Epidermal melanocyte (primary cell): ENCODE measurements around the gene KDM4C.
"Not testable (repeated sequence)": the region's sequence is repeated elsewhere in the genome, so short reads cannot be mapped to it uniquely, and the experiment has no call there.

ENCODE experiments used
- DNase-seq: peaks from one replicate; pipeline ENCODE4 v3.0.0; 2011; ENCODE audit warnings: low spot score; ENCODE audit not compliant: insufficient read length

The KDM4C gene

GRCh38 chr9:6929441-6930215 is 171.9 kb downstream of the KDM4C start:
- no peak for DNase-seq

- no peak for DNase-seq
Observed at GRCh38 chr9:6930827-6931226, 173.1 kb downstream of the KDM4C start.

GRCh38 chr9:6931913-6932312 is 174.1 kb downstream of the KDM4C start:
- DNase-seq = no peak

DNA sequence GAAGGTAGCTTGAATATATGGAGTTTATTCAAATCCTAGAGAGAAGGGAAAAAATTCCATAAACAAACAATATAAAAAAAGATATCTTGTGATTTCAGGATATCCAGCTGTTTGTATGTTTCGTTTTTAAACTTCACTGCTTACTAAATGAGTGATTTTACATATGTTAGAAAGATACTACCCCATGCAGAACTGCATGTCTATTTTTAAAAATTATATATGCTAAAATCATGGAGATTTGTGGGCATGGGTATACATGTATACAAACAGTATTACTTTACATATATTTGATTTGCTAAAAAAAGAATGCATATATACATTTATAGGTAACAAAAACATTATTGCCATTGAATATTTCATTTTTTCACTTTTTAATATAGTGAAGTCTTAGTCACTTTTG is 178.3 kb downstream of the KDM4C start:
- DNase-seq = no peak

DNA sequence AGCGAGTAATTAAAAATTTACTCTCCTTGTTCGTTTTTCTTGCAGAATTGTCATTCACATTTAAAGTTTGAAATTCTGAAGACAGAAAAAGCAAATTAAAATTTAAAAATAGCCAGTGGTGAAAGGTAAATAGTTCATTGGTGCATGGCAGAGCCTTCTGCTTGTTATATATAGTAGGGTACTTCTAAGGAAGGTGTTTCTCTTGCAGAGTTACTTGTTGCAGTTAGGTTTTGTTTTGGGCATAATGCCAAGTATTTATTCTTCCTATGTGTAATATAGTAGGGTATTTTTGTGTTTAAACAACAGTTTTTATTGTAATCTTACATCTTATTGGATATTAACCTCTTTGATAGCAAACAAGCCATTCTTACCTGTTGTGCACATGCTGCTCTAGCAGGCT is 179.4 kb downstream of the KDM4C start:
- no peak for DNase-seq

GRCh38 chr9:6938447-6938846 is 180.7 kb downstream of the KDM4C start:
- peak; percentile 49 for DNase-seq

DNA sequence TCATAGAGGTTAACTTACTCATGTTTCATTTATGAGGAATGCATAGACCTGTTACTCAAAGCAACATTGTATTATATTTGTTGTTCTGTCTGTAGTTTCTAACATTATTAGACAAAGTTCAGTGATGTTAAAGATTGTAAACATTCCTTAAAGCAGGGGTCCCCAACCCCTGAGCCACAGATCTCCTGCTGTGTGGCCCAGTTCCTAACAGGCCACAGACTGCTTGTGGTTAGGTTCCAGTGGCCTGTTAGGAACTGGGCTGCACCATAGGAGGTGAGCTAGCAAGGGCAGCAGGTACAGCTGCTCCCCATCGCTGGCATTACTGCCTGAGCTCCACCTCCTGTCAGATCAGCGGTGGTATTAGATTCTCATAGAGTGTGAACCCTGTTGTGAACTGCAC is 181.1 kb downstream of the KDM4C start:
- DNase-seq = no peak

- DNase-seq = no peak
Observed at GRCh38 chr9:6941501-6941900, 183.7 kb downstream of the KDM4C start.

DNA sequence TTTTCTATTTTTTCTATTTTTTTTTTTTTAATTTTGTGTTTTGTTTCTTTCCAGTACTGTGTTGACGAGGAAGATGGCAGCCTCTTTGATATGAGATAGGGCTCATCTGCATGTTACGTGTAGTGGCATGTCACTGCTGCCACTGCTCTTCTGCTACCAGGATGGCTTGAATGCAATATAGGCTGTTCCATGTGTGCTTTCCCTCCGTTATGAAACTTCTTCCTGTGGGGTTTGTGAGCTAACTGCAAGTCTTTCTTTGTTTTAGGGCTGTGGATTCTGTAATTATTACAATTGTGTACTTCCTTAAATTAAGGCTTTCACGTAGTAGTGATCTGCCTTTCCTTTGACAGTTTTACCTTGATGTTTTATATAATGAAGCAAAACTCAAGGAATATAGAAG is 184.6 kb downstream of the KDM4C start:
- no peak for DNase-seq

DNA sequence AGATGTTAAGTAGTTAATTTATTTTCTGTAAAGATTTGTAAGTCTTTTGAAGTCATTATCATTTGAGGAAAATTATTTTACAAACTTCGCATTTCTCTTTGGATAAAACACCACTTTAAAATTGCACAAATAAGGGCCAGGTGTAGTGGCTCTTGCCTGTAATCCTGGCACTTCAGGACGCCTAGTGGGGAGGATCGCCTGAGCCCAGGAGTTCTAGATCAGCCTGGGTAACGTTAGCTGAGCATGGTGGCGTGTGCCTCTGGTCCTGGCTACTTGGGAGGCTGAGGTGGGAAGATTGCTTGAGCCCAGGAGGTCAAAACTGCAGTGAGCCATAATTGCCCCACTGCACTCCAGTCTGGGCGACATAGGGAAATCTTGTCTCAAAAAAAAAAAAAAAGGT is 185.5 kb downstream of the KDM4C start:
- DNase-seq = no peak

DNA sequence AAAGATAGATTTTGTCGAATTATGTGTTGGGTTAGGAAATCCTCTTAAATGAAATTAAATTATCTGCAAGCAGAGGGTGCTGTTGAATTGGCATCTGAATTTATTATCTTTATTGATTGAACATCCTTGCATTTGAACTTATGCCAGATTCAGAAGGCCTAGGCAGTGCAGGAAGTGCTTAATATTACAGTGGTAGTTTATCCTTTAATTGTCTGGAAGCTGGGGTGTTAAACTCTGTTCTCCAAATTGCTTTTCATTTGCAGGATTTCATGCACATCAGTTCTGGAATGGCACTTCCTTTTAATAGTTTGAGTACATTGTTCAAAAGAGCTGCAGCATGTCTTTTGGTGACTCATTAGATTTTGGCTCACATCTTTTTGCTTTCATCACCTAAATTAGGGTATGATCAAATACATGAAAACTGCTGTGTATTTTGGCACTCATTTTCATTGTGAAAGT is 186.3 kb downstream of the KDM4C start:
- DNase-seq = no peak

- no peak for DNase-seq
Observed at GRCh38 chr9:6944896-6945295, 187.1 kb downstream of the KDM4C start.

DNA sequence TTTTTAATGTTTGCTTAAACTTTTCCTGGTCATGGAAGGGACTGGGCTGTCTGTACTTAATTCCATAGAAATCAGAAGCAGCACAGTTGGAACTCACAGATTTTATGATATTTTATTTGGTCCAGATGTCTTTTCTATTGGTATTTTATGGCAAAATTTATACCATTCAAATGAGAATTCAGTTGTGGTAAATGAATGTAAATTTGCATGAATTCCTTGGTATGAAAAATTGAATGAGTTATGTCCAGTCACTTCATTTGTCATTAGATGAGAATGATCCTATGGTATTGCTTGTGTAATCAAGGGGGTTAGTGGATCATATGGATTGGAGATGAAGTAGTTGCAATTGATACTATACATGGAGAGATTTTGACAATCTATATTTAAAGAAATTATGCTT is 188.0 kb downstream of the KDM4C start:
- DNase-seq = no peak

- no peak for DNase-seq
Observed at GRCh38 chr9:6946583-6947166, 188.9 kb downstream of the KDM4C start.

- DNase-seq = not testable (repeated sequence)
Observed at GRCh38 chr9:6948921-6949320, 191.1 kb downstream of the KDM4C start.

GRCh38 chr9:6955251-6955921 is 197.6 kb downstream of the KDM4C start:
- DNase-seq = peak; percentile 55

DNA sequence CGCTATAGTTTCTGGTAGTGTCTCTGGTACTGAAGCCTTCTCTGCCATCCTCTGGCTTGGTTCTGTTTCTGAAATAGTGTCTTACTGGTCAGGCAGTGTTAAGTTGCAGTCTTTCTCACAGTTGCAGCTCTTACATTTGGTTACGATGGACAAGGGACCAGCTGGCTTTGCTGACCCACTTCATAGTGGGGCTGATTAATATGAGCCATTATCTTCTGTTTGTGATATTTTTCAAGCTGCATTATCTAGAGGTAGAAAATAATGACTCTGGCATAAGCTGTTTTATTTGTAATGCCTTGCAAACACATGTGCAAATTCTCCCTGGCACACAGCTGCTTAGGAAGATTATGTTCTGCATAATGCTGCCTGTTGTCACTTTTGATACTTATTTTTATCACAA is 199.1 kb downstream of the KDM4C start:
- no peak for DNase-seq

- no peak for DNase-seq
Observed at GRCh38 chr9:6959270-6960000, 201.7 kb downstream of the KDM4C start.

GRCh38 chr9:6960777-6961176 is 203.0 kb downstream of the KDM4C start:
- no peak for DNase-seq

- no peak for DNase-seq
Observed at GRCh38 chr9:6961845-6962522, 204.2 kb downstream of the KDM4C start.

DNA sequence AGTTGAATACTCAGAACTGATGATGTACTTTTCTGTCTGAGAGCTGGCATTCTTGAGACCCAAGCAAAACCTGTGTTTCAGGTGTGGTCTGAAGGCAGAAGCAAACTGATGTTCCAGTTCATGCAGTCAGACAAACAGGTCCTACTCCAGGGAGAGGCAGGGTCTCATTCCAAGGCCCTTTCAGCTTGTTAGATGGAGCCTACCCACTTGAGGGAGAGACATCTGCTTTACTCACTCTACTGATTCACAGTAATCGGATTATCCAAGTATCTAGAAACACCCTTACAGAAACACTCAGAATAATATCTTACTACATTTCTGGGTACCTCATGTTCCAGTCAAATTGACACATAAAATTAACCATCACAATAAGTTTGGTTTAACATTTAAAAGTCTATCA is 207.8 kb downstream of the KDM4C start:
- DNase-seq = no peak
